Right ventricle myocardium inferior (tissue), 1 donor: ENCODE measurements around the gene EPHB1. TPM values are rescaled to one million over a fixed set of nuclear protein-coding genes. Genes with fewer than 3 reads are reported as not detected.

Source experiments
- ATAC-seq: fragments of 200-7000 bp; cut with Tn5 transposase; one replicate; pipeline ENCODE4 v1.9.1; 2020; ENCODE audit warnings: mild to moderate bottlenecking, moderate library complexity
- DNase-seq: peaks from one replicate; pipeline ENCODE4 v3.0.0; 2021; ENCODE audit errors: missing footprints
- intact Hi-C: fragments of 100-400 bp; cut with DNase I; formaldehyde crosslinking; loops from one replicate; pipeline ENCODE4 v1.11.0; 2022
- total RNA-seq: library from RNA; stranded (reverse); fragmentation: NEBNext Ultra II Directional; extraction: Animal tissue kit (Norgen Biotek cat#: 25700); gene quantifications from one replicate; pipeline ENCODE4 v1.2.1, GENCODE V29; 2021
- donor health status: DM: no; HTN: yes; CAD: no; lungs with severe emphysema.

EPHB1 gene
- total RNA-seq, 1 donor from 2014 or later: 1.4 TPM

DNA sequence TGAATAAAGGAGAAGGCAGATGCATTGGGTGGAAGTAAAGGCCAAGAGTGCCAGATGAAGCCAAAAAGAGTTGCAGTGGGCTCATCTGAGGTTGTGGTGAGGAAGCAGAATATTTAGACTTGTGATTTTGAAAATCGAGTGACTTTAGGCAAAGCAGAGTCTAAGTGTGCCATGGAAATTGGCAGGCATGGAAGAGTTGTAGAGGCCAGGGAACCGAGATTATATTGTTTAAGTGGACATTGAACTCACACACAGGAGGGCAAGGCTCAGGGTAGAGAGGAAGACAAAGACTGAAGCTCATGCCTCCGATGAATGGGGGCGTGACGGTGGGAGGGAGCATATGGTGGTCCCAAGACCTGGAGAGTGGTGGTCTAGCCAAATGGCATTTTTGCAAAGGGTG is 347.5 kb downstream of the EPHB1 start:
- no peak for ATAC-seq
- no peak for DNase-seq
- intact Hi-C loops: no loop called here

DNA sequence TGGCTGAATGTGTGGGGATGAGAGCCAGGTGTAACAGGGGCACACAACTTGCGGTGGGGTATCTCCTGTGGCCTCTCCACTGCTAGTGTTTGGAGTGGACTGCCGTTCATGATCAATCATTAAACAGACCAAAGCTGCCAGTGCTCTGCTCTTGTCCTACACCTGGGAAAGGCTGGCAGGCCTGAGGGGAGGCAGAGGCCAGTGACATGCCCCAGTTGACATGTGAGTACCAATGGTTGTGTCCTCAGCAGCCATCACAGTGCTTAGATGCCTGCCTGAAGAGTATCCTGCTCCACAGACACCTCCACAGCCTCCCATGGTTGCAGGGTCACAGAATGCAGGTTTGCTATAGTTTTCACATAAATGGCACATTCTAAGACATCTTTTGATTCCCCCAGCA is 348.4 kb downstream of the EPHB1 start:
- DNase-seq (no peak), ATAC-seq (no peak)
- intact Hi-C loops: no loop called here

DNA sequence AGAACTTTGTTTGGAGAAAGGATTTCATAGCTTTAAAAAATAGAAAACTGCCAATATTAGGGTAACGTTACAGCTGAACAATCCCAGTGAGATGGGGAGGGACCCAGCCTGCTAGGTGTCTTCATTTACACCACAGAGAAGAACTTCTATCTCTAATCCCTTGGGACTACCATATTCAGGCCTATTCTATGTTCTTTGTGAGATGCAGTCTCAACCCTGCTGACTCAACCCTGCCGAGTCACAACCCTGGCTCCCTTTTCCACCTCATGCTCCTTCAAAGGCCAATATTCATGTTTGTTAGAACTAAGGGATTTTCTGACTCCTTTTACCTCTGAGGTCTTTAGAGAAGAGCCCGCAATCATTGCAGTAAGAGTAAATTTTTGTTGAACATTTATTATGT is 350.5 kb downstream of the EPHB1 start:
- DNase-seq: no peak
- no peak for ATAC-seq
- intact Hi-C loops: no loop called here

DNA sequence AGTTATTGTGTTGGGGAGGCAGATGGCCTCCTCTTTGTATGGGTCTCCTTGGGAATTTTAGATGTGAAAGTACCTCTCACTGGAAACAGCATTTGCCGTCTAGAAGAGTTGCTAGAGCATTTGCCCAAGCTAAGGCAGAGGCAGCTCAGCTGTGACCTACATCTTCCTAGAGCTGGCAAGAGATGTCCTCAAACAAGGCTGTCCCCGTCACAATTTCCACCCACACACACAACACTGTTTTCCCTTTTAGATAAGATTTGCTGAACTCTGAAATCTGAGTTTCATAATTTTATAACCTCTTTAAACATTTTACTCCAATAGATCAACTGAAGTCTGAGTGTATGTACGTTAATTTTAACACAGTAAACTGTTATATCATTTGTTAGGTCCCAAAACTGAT is 352.6 kb downstream of the EPHB1 start:
- no peak for DNase-seq
- intact Hi-C loops: no loop called here
- ATAC-seq: peak; percentile 88

DNA sequence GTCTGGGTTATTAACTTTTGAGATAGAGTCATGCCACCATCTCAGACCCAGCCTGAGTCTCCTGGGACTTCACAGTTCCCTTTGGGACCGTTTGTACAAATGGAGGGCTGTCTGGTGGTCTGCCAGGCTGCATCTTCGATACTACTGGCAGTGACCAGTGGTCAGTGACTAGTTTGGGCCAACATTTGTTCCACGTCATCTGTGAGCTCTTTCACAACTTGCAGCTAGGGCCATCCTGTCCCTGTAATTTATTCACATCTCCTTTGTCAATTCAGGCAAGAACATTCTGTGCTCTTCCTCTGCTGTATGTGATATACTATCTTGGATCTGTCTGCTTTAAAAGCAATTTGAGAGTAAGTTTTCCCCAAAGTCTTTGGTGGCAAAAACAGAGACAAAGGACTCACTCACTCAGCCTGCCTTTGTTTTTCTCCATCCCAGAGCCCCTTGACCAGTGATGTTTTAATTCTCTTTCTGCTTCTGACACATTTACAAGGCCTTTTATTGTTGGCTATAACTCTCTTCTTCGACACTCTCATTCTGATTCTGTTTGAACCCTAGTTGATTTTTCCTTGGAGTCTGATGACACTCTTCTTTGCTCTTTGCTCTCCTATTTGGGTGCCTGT is 353.4 kb downstream of the EPHB1 start:
- intact Hi-C loops: no loop called here
- peak; percentile 81 for DNase-seq
- peak; percentile 81 for ATAC-seq

DNA sequence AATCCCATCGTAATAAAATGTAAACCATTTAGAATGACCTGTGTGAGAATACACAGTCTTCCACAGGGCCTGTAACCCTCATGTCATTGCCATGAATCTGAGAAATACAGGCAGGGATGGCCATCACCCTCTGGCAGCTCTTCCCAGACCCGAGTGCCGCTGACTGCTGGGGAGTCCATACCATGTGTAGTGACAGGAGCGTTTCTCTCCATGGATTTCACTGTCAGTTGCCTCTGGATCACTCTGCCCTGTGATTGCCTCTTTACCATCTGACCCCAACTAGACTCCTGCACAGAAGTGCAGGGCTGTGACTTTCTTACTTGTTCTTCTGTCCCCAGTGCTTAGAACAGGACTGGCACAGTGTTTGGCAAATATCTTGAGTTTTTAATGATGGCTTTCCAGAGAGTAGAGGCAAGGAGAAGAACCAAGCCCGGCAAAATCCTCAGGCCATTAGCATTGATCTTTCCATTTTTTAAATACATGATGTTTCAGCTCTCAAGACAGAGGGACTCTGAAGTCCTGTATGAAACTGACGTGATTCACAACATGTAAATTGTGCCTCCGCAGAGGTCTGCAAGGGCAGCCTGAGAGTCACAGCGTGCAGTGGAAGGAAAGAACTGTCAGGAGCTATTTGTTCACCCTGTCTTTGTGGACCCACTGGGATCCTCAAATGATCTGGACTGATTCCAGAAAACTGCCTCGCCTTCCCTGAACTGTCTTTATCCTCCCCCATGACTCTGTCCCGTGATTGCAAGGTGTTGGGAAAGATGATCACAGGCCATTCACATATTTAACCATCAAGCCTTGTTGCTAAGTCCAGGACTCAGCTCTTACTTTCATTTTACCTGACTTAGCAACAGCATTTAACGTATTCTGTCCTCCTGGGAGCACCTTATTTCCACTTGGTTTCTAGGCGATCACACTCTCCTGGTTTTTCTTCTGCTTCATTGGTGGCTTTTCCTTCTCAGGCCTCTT is 354.9 kb downstream of the EPHB1 start:
- DNase-seq (no peak), ATAC-seq (no peak)
- intact Hi-C loops: no loop called here

DNA sequence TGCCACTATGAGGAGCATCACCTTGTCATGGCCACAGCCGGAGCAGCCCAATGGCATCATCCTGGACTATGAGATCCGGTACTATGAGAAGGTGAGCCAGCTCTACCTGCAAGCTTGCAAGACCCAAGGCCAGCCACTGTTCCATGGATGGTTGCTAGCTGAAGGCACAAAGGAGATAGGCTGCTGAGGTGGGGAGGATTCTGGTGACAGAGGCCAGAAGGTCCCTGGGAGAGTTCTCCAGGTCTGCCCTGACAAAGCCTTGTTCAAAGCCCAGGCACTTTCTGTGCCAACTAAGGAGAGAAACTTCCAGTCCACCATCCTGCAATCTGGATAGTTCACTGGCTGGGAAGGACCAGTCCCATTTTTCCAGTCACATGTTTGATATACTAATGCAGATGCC is 359.1 kb downstream of the EPHB1 start:
- DNase-seq (no peak), ATAC-seq (no peak)
- intact Hi-C loops: no loop called here

DNA sequence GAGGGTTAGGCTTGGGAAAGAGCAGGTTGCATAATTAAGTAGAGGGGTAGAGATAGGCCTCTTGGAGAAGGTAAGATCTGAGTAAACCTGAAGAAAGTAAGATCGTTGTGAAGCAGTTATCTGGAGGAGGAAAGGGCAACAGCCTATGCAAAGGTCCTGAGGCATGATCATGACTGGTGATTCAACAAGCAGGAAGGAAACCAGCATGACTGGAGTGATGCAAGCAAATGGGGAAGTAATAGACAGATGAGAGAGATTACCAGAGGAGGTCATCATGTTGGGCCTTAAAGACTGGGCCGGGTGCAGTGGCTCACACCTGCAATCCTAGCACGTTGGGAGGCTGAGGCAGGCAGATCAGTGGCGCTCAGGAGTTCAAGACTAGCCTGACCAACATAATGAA is 360.2 kb downstream of the EPHB1 start:
- intact Hi-C loops: no loop called here
- no peak for ATAC-seq

DNA sequence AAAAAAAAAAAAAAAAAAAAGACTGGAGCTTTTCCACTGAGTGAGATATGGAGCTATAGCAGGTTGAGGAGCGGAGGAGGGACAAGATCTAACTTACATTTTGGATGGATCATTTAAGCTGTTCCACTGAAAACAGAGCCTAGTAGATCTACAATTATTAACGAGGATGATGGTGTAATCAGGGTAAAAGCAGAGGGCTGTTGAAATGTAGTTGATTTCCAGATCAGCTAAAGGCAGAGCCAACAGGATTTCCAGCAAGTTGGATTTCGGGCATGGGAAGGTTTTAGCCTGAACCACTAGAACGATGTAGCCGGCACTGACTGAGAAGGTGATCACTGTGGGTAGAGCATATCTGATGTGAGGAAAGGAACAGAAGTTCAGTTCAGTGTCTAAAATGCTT is 360.7 kb downstream of the EPHB1 start:
- ATAC-seq: no peak
- intact Hi-C loops: no loop called here
- DNase-seq: no peak

More for the DNA sequence above, 360.2 kb downstream of the EPHB1 start:
- no peak for DNase-seq

DNA sequence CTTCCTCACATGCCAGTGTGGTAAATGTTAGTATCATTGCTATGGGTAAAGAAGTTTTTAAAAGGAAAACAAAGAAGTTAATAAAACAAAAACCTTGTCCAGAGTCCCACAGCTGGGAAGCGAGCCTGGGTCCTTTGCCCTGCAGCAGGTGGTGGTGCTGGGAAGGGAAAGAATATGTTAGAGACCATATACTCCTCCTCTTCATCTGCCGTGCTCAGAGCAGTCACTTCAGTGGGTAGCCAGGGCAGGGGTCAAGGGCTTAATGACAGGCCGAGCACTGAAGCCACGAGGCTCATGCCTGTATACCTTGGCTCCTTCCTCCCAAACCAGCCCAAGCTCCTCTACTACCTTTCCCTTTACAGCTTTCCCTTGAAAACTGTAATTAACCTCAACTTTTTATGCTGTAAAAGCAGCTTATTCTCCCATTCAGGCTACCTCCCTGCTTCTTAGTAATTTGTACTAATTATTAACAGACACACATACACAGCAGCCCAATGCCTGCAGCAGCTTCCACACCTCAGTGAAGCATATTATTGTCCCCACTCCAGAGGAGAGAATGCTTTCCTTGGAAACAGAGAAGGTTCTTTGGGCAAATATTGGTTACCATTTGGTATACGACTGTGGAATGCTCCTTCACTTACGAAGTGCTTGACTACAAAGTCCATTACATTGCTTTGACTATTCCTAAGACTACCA is 362.1 kb downstream of the EPHB1 start:
- intact Hi-C loops: no loop called here
- ATAC-seq (no peak), DNase-seq (no peak)

DNA sequence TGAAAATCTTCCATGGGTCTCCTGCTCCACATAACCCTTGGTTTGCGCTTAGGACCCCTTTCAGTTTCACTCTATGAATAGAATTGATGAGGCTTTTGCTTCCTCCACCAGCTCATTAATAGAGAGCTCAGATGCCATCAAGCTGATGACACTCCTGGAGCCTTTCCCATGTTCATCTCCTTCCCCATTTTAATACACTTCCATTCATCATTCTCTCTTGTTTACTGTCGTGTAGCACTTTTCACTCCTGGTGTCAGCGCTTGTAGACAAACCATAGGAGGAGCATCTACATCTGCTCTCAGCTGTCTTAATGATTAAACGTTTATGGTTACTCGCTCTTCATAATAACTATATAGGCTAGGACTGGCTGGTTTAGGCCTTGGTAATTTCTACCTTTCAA is 363.5 kb downstream of the EPHB1 start:
- ATAC-seq (no peak), DNase-seq (no peak)
- intact Hi-C loops: no loop called here

DNA sequence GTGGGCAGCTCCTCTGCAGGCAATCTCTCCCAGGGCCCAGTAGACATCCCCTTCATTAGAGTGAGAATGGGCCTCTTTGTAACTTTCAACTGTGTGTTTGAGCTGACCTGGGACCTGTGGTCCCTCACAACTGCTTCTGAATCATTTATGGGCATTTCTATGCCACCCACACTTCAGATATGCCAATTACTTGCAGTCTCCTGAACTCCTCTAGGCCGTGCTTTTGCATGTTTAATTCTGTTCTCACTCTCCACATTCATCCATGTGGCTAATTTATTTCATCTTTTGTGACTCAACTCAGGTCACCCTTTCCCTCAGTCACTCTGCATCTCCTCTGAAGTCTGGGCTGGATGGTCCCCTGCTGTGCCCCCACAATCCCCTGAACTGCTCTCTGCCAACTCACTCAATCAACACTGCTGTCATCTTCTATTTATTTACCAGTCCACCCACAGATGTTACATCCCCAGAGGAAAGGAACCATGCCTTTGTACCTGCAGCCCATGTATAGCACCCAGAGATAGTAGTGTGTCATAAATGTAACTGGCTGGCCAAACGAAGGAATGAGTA is 364.7 kb downstream of the EPHB1 start:
- intact Hi-C loops: no loop called here
- no peak for ATAC-seq

DNA sequence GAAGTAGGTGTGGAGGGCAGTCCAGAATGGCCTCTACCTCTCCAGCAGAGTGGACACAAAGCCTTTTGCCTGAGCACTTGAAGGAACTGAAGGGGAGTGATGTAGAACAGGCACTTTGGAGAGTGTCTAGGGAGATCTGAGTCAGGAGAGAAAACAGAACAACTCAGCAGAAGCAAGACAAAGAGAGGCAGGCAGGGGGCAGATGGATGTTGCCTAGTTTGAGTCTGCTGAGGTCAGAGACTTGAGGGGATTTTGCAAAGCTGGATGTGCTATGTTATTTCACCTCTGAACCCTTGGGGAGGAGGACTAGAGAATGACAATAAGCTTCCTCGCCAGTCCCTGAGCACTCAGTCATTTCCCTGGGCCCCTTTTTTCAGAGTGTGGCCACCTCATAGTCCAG is 366.4 kb downstream of the EPHB1 start:
- intact Hi-C loops: no loop called here
- no peak for ATAC-seq
- no peak for DNase-seq

More for the DNA sequence above, 364.7 kb downstream of the EPHB1 start:
- no peak for DNase-seq

DNA sequence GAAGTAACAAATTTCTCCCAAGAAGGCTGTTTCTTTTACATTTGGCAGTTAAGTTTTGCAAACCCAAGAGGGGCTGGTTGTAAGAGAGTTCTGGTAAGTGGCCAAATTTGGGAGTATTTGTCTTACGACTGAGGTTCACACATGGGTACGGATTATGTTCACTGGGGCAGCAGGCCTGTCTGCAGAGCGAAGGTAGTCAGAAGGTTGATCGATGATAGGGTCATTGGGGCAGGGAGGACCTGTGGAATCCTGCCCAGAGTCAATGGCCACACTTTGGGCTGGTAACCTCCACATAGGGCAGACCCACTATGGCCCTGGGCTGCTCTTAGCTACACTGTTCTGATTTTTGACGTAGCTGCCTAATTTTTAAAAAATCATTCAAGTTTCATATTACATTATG is 368.6 kb downstream of the EPHB1 start:
- intact Hi-C loops: no loop called here

DNA sequence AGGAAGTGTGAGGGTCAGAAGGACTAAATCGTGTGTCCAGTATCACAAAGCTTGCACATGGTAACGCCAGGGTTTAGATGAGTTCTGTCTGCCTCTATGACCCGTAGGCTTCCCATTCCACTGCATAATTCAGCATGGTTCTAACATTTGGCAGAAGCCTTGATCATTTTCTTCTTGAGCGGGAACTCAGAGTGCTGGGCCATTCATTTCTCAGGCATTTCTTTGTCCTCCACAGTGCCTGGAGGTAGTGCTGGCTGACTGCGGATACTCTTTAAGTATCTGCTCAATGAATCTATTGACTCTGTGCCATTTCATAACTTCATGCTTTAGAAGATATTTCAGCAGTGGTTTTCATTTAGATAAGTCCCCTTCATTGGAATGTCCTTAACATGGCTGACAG is 370.2 kb downstream of the EPHB1 start:
- no peak for ATAC-seq
- intact Hi-C loops: no loop called here
- DNase-seq: no peak

More for the DNA sequence above, 368.6 kb downstream of the EPHB1 start:
- DNase-seq (no peak), ATAC-seq (no peak)

DNA sequence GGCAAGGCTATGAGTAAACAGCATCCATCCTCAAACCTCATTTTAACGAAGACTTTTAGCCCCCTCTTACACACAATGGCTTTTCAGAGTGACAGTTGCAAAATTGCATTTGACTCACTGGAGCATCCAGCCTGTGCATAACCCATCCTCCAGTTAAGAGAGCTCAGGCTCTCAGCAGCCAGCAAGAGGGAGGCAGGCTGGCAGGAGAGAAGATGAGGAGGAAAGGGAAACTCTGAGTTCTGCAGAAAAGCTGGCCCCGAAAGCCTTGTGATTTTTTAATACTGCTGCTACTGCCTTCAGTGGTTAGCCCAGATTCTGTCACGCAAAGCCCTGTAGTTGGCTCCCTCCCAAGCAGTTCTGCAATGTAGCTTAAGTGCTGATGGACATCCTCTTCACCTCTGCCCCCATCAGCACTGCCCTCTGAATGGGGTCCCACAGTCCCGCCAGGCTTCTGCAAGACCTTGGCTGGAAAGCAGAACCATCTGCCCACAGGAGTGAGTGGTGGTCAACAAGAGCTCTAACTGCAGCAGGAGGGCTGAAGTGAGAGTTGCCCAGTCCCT is 371.3 kb downstream of the EPHB1 start:
- intact Hi-C loops: no loop called here
- ATAC-seq (no peak), DNase-seq (no peak)

DNA sequence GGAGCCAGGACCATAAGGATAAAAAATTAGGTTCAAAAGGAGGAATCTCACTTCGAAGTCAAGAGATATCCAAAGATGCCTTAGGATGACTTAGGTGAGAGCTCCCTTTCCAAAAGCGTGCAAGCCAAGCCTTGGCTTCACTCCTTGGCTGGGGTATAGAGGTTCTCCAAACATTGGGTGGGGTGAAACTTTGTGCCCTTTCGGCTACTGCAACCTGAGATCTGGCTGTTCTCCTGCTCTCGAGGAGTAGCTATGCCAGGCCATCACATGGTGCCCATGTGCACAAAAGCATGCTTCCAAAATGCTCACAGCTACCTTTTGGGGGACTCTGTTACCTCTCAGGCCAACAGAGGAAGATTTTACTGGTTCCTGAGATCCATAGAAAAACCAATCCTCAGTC is 373.8 kb downstream of the EPHB1 start:
- ATAC-seq: no peak
- intact Hi-C loops: no loop called here

DNA sequence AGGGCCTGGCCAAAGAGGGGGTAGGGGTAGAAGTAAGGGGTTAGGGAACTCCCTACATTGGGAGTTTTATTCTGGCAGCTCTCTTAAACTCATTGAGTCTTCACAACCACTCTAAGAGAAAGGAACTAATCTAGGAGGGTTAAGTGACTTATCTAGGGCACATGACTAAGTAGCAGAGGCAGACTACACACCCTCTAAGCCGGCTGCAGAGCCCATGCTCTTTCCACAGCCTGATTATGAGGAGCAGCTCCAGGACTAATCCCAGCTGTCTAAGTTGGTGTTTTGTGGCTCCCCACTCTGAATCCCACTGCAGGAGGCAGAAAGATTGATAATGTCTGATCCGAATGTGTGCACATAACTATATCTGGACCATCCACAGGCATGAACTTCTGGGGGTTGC is 374.6 kb downstream of the EPHB1 start:
- DNase-seq (no peak), ATAC-seq (no peak)
- intact Hi-C loops: no loop called here

More for the DNA sequence above, 373.8 kb downstream of the EPHB1 start:
- DNase-seq: no peak

DNA sequence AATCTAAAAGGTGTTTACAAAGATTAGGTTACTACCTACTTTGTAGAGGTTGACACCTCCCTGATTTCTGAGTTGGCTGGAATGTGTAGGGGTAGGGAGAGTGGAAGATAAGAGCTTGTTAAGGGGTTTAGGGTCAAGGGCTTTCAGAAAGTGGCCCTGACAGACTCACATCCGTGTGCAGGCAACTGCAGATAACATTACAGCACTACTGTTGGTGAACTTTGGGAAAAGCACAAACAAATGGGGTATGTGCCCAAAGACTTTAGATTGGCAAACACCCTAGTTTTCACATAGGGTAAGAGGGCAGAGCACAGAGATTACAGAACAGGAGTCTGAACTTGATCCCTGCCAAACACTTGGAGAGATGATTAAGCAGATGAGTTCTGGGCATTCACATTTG is 375.7 kb downstream of the EPHB1 start:
- no peak for ATAC-seq

More for the DNA sequence above, 375.7 kb downstream of the EPHB1 start:
- DNase-seq: no peak
- intact Hi-C loops: no loop called here
